Parathyroid adenoma (tissue), 2 donors: Measurements from ENCODE around the gene SLC18B1.
A peak's percentile ranks its signal among the peaks of the same experiment; 100 is the strongest.

Source experiments
- H2AFZ ChIP-seq: fragments of 300-600 bp; sonication (generic); one replicate; pipeline ENCODE4 v1.7.0; 2017; ENCODE audit warnings: antibody characterized with exemption, mild to moderate bottlenecking
- H3K27ac ChIP-seq: fragments of 300-600 bp; sonication (generic); one replicate; pipeline ENCODE4 v1.7.0; 2017
- H3K27me3 ChIP-seq: fragments of 300-600 bp; sonication (generic); one replicate; pipeline ENCODE4 v1.7.0; 2017; ENCODE audit warnings: low read length; ENCODE audit not compliant: control insufficient read depth, insufficient read depth
- H3K36me3 ChIP-seq: fragments of 300-600 bp; sonication (generic); one replicate; pipeline ENCODE4 v1.7.0; 2017; ENCODE audit warnings: low read length; ENCODE audit not compliant: control insufficient read depth, insufficient read depth
- H3K4me1 ChIP-seq: fragments of 300-600 bp; sonication (generic); one replicate; pipeline ENCODE4 v1.7.0; 2017; ENCODE audit warnings: control low read depth
- H3K4me2 ChIP-seq: fragments of 300-600 bp; sonication (generic); one replicate; pipeline ENCODE4 v1.7.0; 2017; ENCODE audit warnings: low read length
- H3K4me3 ChIP-seq: fragments of 300-600 bp; sonication (generic); one replicate; pipeline ENCODE4 v1.7.0; 2017; ENCODE audit warnings: low read depth, low read length
- H3K79me2 ChIP-seq: fragments of 300-600 bp; sonication (generic); one replicate; pipeline ENCODE4 v1.7.0; 2017; ENCODE audit warnings: control low read depth
- H3K9ac ChIP-seq: fragments of 300-600 bp; sonication (generic); one replicate; pipeline ENCODE4 v1.7.0; 2017; ENCODE audit warnings: mild to moderate bottlenecking
- H3K9me3 ChIP-seq: fragments of 300-600 bp; sonication (generic); one replicate; pipeline ENCODE4 v1.7.0; 2017; ENCODE audit warnings: low read length; ENCODE audit not compliant: control insufficient read depth
- CTCF ChIP-seq: fragments of 300-600 bp; sonication (generic); IDR thresholded peaks from one replicate; pipeline ENCODE4 v1.7.0; 2017; ENCODE audit warnings: antibody characterized with exemption, mild to moderate bottlenecking
- donor health status: primary hyperparathyroidism.

The SLC18B1 gene

GRCh38 chr6:132797951-132798868 is at the start of gene SLC18B1:
Gene SLC18B1, minus strand, starts transcription at chr6:132798637. Its CDS starts 181 bp downstream, at chr6:132798456.
- H3K27ac ChIP-seq, result no peak within 1 kb of the TSS
- no peaks in the 10 kb centered on the region for H3K79me2 ChIP-seq
- H3K9ac ChIP-seq, result peak within 1 kb of the TSS; percentile 20
- no peaks in the 10 kb centered on the region for H3K9me3 ChIP-seq
- TF ChIP-seq CTCF, result no peak
- no peaks in the 10 kb centered on the region for H3K36me3 ChIP-seq
- H3K4me3 ChIP-seq, result no peak within 1 kb of the TSS
- peak within 1 kb of the TSS; percentile 95 for H3K4me2 ChIP-seq
- H3K4me1 ChIP-seq, result no peaks in the 10 kb centered on the region
- H2AFZ ChIP-seq, result no peak within 1 kb of the TSS
- no peaks in the 10 kb centered on the region for H3K27me3 ChIP-seq

DNA sequence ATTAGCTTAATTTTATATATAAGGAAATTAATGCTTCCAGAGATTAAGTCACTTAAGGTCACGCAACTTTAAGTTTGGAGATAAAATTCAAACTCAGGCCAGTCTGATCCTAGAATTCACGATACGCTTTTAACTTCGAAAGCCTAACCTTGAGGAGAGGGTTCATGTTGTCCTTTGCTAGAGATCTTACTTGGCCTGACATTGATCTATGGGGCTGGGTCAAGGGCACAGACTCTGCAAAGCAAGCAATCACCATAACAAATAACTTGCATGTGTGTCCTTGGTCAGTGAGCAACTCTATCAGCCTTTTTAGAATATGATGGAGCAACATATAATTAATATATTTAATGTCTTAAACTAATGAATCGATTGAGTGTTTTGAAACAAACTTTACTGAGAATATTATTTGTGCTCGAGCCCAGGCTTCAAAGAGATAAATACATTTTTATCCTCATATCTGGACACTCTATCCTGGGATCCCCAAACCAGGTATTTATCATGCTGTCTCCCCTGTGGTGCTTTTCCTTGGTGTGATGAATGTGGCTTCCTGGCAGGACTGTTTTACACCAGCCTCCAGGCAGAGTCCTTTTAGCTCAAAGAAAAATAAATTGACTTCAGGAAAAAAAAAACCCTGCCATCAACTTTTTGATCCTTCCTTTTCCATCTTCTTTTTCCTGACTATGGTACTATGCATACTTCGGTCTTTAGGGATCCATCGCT is 45.0 kb upstream of the SLC18B1 start:
- no peaks in the 10 kb centered on the region for H3K36me3 ChIP-seq
- H3K4me2 ChIP-seq, result no peak overlapping the region
- H2AFZ ChIP-seq, result no peak overlapping the region
- H3K79me2 ChIP-seq, result no peaks in the 10 kb centered on the region
- H3K27ac ChIP-seq, result no peak overlapping the region
- no peaks in the 10 kb centered on the region for H3K4me1 ChIP-seq
- no peak overlapping the region for H3K4me3 ChIP-seq
- H3K9ac ChIP-seq, result no peak overlapping the region
- H3K27me3 ChIP-seq, result no peaks in the 10 kb centered on the region
- H3K9me3 ChIP-seq, result no peaks in the 10 kb centered on the region
- no peak for TF ChIP-seq CTCF

DNA sequence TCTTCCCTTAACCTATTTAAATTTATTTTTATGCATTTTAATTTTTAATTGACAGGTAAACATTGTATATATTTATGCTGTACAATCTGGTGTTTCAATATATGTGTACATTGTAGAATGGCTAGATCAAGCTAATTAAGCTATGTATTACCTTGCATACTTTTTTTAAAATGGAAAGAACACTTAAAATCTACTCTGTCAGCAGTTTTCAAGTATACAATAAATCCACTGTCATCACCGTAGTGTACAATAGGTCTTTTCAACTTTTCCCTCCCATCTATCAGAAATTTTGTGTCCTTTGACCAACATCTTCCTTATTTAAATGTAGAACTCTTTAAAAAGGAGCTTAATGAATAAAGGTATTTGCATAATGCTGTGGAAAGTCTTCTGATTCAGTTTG is 43.5 kb upstream of the SLC18B1 start:
- no peaks in the 10 kb centered on the region for H3K9me3 ChIP-seq
- H3K4me3 ChIP-seq, result no peak overlapping the region
- TF ChIP-seq CTCF, result no peak
- H3K27me3 ChIP-seq, result no peaks in the 10 kb centered on the region
- H3K4me2 ChIP-seq, result no peak overlapping the region
- H2AFZ ChIP-seq, result no peak overlapping the region
- no peak overlapping the region for H3K9ac ChIP-seq
- H3K36me3 ChIP-seq, result no peaks in the 10 kb centered on the region
- no peak overlapping the region for H3K27ac ChIP-seq
- no peaks in the 10 kb centered on the region for H3K79me2 ChIP-seq
- no peaks in the 10 kb centered on the region for H3K4me1 ChIP-seq

DNA sequence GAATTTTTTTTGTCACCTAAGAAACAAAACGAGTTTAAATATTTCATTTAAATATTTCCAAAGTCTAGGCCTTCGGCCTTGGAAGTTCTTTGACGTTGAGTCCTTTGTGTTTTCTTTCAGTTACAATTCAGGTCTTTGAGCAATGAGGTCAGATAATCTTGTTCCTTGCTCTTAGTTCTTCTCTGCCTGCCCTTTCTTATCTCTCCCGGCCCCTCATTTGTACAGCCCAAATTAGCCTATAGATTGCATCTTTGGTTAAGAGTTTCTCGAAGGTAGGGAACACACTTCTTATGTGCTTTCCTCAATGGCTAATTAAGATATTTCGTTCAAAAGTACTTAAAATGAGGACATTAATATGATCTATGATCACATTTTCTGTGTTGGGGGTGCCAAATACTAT is 34.5 kb upstream of the SLC18B1 start:
- Histone ChIP-seq H3K9ac (no peak overlapping the region), H2AFZ (no peak overlapping the region), H3K4me1 (no peaks in the 10 kb centered on the region), H3K27me3 (no peaks in the 10 kb centered on the region), H3K27ac (no peak overlapping the region), H3K4me2 (no peak overlapping the region), H3K9me3 (no peaks in the 10 kb centered on the region), H3K36me3 (no peaks in the 10 kb centered on the region), H3K4me3 (no peak overlapping the region), H3K79me2 (no peaks in the 10 kb centered on the region)
- no peak for TF ChIP-seq CTCF
